Activated T-cell treated with anti-CD3 and anti-CD28 coated beads, Interleukin-2, amount 50 U/mL, for 48 hours (primary cell): ENCODE results near the gene FAM114A1.
A peak's percentile ranks its signal among the peaks of the same experiment; 100 is the strongest.

ENCODE experiments used
- DNase-seq, 2 experiments: peaks; one replicate each; pipeline ENCODE4 v3.0.0-alpha.2; 2020

The FAM114A1 gene

GRCh38 chr4:38859501-38859900 lies 8.1 kb upstream of the FAM114A1 start:
- no peak for DNase-seq

- DNase-seq, result peak; percentile 68 to 71
These were observed 6.7 kb upstream of the FAM114A1 start for GRCh38 chr4:38860788-38861424.

- DNase-seq, result no peak
These were observed 5.8 kb upstream of the FAM114A1 start for GRCh38 chr4:38861791-38862190.

- no peak for DNase-seq
These were observed 2.2 kb upstream of the FAM114A1 start for GRCh38 chr4:38865445-38865844.

GRCh38 chr4:38866973-38867477 lies 581 bp upstream of the FAM114A1 start:
- DNase-seq, result no peak

- DNase-seq, result no peak
These were observed 704 bp downstream of the FAM114A1 start for GRCh38 chr4:38868059-38868960.

- no peak for DNase-seq
These were observed 1.9 kb downstream of the FAM114A1 start for GRCh38 chr4:38869511-38869910.

- DNase-seq, result no peak
These were observed 2.6 kb downstream of the FAM114A1 start for GRCh38 chr4:38870098-38870808.

GRCh38 chr4:38871593-38871992 lies 4.0 kb downstream of the FAM114A1 start:
- no peak for DNase-seq

- no peak for DNase-seq
These were observed 5.0 kb downstream of the FAM114A1 start for GRCh38 chr4:38872620-38873019.

GRCh38 chr4:38873290-38873944 lies 5.8 kb downstream of the FAM114A1 start:
- DNase-seq, result no peak

GRCh38 chr4:38876636-38877035 lies 9.0 kb downstream of the FAM114A1 start:
- DNase-seq, result no peak

GRCh38 chr4:38884254-38884653 lies 16.6 kb downstream of the FAM114A1 start:
- DNase-seq, result no peak

- no peak for DNase-seq
These were observed 21.5 kb downstream of the FAM114A1 start for GRCh38 chr4:38889143-38889542.

GRCh38 chr4:38891051-38891983 lies 23.7 kb downstream of the FAM114A1 start:
- no peak for DNase-seq

- no peak for DNase-seq
These were observed 26.8 kb downstream of the FAM114A1 start for GRCh38 chr4:38894322-38894982.

GRCh38 chr4:38896940-38897339 lies 29.3 kb downstream of the FAM114A1 start:
- no peak for DNase-seq

GRCh38 chr4:38898245-38898644 lies 30.6 kb downstream of the FAM114A1 start:
- no peak for DNase-seq

- DNase-seq, result no peak
These were observed 34.6 kb downstream of the FAM114A1 start for GRCh38 chr4:38902221-38902620.

- DNase-seq, result no peak
These were observed 35.1 kb downstream of the FAM114A1 start for GRCh38 chr4:38902695-38903094.

GRCh38 chr4:38904090-38904666 lies 36.6 kb downstream of the FAM114A1 start:
- no peak for DNase-seq
